T-helper 2 cell treated with Interferon-gamma antibody and Interleukin-4, amounts not matched to agents 100 ng/mL and 5 ng/mL, for 36 hours (primary cell): ENCODE measurements around the gene CACNA1D. TPM values are rescaled to one million over a fixed set of nuclear protein-coding genes. Genes with fewer than 3 reads are reported as not detected.

Source experiments
- intact Hi-C: fragments of 100-400 bp; cut with micrococcal nuclease; formaldehyde crosslinking; loops from one replicate; pipeline ENCODE4 v1.15.1; 2023
- total RNA-seq: library from RNA; stranded (reverse); gene quantifications from 2 replicates; pipeline ENCODE4 v1.2.3, GENCODE V29; 2022

Gene CACNA1D
- total RNA-seq, 1 donor from 2014 or later = 4.5 TPM

DNA sequence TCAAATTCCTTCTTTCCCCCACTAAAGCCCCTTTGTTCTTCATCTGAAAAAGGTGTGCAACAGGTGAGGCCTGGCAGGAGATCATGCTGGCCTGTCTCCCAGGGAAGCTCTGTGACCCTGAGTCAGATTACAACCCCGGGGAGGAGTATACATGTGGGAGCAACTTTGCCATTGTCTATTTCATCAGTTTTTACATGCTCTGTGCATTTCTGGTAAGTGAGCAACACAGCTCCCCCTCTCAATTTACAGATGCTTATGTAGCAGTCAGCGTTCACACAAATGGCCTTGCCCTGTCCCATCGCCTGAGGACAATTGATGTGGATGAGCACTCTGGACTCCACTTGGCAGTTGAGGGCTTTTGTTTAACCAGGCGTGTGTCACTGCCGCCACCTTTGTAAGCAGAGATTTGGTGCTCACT, 281.4 kb downstream of the CACNA1D start:
- intact Hi-C loops = no loop called here

GRCh38 chr3:53776494-53777101, 282.2 kb downstream of the CACNA1D start:
- intact Hi-C loops = no loop called here

DNA sequence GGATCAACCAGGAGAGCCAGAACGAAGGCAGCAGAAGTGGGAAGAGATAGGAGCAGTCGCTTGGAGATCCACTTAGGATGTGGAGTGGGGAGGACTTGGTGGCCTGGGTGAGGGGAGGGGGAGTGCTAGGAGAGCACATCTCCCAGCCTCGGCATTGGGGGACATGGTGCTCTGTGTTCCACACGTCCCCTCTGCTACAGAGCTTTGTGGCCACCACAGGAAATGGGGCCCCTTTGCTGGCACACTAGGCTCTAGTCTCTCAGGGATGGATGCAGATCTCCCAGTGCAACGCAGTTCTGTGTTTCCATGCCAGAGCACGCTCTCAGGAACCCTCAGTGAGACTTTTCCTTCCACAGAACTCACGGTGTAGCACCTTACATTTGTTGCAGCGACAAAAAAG, 283.1 kb downstream of the CACNA1D start:
- intact Hi-C loops = no loop called here

- intact Hi-C loops = no loop called here
Measured at GRCh38 chr3:53778153-53778552, 283.7 kb downstream of the CACNA1D start.

DNA sequence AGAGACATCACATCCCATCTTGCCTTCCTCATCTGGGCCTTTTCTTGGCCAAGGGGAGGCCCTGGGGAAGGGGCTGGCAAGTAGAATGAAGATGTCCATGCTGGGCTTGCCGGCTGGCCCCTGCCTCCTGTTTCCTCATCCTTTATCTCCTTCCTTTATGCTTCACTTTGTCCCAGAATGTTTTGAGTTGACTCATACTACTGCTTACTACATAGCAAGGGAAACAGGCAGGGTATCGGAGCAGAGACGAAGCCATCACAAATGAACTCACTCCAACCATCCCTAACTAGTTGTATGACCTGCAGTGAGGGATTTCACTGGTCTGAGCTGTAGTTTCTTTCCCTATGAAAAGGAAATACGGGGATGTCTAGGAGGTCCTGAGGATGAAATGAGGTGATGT, 285.8 kb downstream of the CACNA1D start:
- intact Hi-C loops = no loop called here

DNA sequence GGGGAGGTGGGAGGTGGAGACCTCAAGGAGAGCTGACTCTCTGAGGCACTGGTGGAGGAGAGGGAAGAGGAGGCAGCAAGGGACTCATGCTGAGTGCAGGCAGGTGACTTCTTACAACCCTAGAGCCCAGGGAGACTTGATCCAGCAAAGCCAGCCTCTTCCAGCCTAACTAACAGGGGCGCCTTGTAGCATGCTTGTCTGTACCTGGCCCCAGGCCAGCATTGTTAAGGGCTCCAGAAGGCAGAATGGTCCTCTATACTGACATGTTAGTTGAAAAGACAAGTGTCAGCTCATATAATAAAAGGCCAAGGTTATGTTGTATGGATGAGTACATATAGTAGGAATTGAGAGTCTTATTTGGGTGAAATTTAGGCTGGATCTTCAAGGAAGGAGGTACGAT, 286.4 kb downstream of the CACNA1D start:
- intact Hi-C loops = no loop called here

- intact Hi-C loops = no loop called here
Measured at GRCh38 chr3:53787016-53787415, 292.6 kb downstream of the CACNA1D start.

DNA sequence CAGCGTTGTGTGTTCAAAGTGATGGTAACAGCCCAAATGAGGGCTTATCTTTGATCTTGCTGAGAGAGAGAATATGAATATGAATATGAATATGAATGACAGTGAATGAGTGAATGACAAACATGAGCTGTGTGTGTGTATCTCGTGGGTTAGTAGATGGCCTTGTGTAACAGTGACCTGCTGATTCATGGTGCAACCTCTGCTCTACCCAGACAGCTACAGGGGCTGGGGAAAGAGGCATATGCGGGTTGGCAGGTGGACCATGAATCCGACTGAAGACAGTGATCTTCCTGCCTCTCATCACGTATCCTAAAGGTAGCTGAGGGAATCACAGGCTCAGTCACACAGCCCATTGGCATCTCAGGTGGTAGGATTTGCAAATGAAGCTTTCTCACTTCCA, 293.6 kb downstream of the CACNA1D start:
- intact Hi-C loops = no loop called here

DNA sequence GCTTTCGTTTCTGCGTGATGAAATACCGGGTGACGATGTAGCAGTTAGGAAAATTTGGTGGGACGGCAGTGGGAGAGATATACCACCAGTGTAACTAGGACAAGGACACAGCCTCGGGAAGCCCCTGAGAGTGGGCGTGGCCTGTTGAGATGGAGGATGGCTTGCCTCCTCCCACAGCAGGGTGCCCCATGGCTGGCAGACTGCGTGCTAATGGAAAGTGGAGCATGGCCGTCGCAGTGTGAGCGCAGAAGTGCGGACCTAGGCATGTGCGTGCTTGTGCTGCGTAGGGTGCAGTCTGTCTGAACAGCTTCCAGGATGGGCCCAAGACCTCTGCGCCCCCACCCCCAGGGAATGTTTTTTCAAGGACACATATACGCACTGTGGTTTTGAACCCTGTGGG, 295.0 kb downstream of the CACNA1D start:
- intact Hi-C loops = no loop called here

GRCh38 chr3:53790470-53790869, 296.1 kb downstream of the CACNA1D start:
- intact Hi-C loops = no loop called here

- intact Hi-C loops = no loop called here
Measured at GRCh38 chr3:53791317-53791716, 296.9 kb downstream of the CACNA1D start.

DNA sequence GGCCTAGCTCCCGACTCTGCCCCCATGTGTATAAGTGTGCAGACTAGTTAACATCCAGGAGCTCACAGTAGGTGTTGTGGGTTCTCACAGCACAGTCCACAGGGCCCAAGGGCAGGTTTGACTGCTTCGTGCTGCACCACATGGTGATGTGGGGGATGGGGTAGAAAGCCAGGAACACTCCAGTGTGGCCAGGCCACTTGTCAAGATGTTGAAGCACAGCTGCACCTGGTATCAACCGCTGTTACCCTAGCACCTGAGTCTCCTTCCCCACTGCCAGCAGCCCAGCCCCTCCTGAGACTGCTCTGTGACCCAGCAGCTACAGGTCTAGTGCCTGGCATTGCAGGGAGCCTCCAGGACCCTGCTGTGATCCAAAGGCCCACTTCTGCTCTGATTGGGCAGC, 298.5 kb downstream of the CACNA1D start:
- intact Hi-C loops = no loop called here

GRCh38 chr3:53794597-53794996, 300.2 kb downstream of the CACNA1D start:
- intact Hi-C loops = no loop called here

GRCh38 chr3:53795176-53795575, 300.8 kb downstream of the CACNA1D start:
- intact Hi-C loops = no loop called here

- intact Hi-C loops = no loop called here
Measured at GRCh38 chr3:53795789-53796560, 301.6 kb downstream of the CACNA1D start.

GRCh38 chr3:53798144-53798543, 303.7 kb downstream of the CACNA1D start:
- intact Hi-C loops = no loop called here

DNA sequence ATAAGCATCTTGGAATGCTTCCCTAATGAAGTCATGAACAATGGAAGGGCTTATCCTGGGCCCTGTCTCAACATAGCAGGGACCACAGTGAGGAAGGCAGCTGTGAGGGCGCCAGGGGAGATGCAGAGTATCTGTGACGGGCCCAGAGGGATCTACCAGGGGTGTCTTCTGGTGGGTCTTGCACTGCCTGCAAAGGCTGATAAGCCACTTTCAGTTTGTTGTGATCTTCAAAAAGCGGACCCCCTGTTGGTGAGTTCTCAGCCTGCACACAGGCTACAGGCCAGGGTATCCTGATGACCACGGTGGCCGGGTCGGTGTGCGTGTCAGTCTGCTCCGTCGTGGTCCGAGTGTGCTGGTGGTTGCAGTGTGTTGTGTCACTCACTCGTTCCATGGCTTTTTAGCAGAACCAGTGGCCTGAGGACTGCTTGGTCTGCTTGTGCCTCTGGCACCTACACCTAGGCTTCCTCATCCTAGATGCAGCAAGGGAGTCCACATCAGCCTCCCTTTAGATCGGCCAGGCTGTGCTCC, 305.0 kb downstream of the CACNA1D start:
- intact Hi-C loops = no loop called here

DNA sequence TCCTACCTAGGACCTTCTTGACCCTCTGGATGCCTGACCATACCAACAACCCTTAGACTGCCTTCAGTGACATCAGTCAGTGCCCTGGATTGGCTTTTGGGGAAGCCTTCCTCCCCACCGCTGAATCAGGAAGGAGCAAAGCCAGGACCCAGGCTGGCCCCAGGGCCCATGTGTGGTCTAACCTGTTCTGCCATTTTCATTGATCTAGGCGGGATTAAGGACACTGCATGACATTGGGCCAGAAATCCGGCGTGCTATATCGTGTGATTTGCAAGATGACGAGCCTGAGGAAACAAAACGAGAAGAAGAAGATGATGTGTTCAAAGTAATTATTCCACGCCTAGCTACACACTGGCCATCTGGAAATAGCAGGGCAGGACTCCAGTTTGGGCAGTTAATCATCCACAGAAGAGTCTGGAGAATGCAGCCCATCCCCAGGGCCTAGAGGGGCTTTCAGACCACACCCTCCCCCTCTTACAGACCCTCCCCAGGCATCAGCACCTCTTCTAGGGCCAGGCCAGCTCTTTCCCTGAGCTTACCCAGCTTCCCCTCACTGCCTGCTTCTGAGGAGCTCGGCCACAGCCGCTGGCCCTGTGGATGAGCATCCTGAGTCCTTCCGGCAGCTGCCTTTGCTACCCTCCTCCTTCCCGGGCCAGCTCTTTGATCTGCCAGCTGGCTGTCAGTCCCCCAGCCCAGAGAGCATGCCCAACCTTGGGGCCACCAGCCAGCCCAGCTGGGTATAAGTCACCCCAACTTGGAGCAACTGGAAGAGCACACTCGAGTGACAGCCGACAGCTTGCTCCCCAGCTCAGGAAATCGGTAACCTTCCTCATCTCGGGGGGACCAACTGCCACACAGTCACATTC, 305.9 kb downstream of the CACNA1D start:
- intact Hi-C loops = no loop called here

- intact Hi-C loops = no loop called here
Measured at GRCh38 chr3:53801319-53801718, 306.9 kb downstream of the CACNA1D start.

GRCh38 chr3:53802256-53802880, 308.0 kb downstream of the CACNA1D start:
- intact Hi-C loops = no loop called here

DNA sequence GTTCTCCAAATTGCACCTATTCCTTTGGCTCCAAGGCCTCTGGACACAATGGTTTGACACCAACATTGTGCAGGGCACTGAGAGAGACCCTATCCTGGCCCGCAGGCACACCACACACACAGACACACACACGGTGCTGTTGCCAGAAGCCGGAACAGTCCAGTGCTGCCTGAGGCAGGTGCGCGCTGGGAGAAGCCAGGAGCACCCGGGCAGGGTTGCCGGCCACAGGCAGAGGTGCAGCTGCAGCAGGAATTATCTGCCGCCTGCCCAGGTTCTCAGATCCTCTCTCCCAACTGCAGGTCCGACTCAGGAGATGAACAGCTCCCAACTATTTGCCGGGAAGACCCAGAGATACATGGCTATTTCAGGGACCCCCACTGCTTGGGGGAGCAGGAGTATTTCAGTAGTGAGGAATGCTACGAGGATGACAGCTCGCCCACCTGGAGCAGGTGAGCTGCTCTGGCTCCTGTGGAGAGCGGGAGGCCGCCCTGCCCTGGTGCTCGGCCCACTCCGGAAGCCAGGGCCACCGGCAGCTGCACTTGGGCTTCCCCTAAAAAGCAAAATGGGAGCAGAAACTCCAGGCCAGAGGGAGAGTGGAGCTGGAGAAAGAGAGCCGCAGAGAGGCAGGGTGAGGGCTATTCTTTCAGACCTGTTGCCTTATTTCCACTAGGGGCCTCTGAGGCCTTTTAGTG, 308.9 kb downstream of the CACNA1D start:
- intact Hi-C loops = no loop called here
